ENCODE measurements around the gene GJB5. TPM values are rescaled to one million over a fixed set of nuclear protein-coding genes. Genes with fewer than 3 reads are reported as not detected.

GJB5 gene
- total RNA-seq, 1 donor from 2014 or later = not detected

DNA sequence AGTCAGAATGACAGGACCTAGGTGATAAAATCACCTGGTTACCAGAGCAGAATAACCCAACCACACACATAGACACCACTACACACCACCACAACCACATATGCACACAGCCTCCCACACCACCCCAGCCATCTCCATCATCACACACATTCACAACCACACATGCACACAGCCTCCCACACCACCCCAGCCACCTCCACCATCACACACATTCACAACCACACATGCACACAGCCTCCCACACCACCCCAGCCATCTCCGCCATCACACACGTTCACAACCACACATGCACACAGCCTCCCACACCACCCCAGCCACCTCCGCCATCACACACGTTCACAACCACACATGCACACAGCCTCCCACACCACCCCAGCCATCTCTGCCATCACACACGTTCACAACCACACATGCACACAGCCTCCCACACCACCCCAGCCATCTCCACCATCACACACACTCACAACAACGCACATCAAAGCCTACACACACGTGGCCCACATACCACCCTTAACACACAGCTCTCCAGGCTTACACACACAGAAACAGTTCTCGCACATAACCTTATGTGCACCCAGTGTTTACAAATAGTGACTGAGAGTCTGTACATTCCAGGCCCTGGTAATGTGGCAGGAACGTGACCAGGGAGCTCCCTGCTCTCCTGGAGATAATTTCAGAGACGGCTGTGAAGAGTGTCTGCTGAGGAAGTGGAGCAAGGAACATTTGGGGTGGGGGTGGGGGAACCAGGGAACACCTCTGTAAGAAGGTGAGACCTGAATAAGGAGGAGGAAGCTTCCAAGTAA lies 22.9 kb downstream of the GJB5 start:
- DNase-seq = no peak
- peaks cover 14% of the 10 kb centered on the region for H3K4me1 ChIP-seq
- TF ChIP-seq CTCF (IDR thresholded peaks at IDR 0.05; ENCODE audit: borderline replicate concordance) = no peak
- no peak overlapping the region for H3K4me3 ChIP-seq
- intact Hi-C loops (cut with micrococcal nuclease) = no loop called here
- no peak overlapping the region for H3K27ac ChIP-seq (replicated peaks)
- H3K36me3 ChIP-seq = no peaks in the 10 kb centered on the region
- H3K9me3 ChIP-seq (replicated peaks) = no peaks in the 10 kb centered on the region
- H3K27me3 ChIP-seq (ENCODE audit: low read depth) = peaks cover 95% of the 10 kb centered on the region

DNA sequence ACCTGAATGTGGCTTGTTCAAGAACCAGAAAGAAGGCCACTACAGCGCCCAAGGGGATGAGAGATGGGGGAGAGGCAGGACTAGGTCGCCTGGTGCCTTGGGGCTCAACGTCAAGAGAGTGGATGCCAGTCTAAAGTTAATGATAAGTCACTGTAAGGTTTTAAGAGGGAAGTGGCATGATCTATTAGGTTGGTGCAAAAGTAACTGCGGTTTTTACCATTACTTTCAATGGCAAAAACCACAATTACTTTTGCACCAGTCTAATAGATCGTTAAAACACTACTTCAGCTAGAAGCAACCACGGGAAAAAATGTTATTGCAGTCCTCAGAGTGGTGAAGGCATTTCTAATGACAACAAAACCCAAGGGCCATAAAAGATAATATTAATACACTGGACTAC lies 23.5 kb downstream of the GJB5 start:
- H3K9me3 ChIP-seq (replicated peaks) = no peaks in the 10 kb centered on the region
- H3K36me3 ChIP-seq = no peaks in the 10 kb centered on the region
- H3K27ac ChIP-seq (replicated peaks) = no peak overlapping the region
- peaks cover 95% of the 10 kb centered on the region for H3K27me3 ChIP-seq (ENCODE audit: low read depth)
- intact Hi-C loops (cut with micrococcal nuclease) = no loop called here
- TF ChIP-seq CTCF (IDR thresholded peaks at IDR 0.05; ENCODE audit: borderline replicate concordance) = no peak
- H3K4me1 ChIP-seq = peaks cover 14% of the 10 kb centered on the region
- H3K4me3 ChIP-seq = no peak overlapping the region
- no peak for DNase-seq

- DNase-seq = no peak
- Histone ChIP-seq H3K36me3 (no peaks in the 10 kb centered on the region), H3K27me3 (ENCODE audit: low read depth) (peaks cover 95% of the 10 kb centered on the region), H3K4me3 (no peak overlapping the region), H3K4me1 (peaks cover 14% of the 10 kb centered on the region), H3K9me3 (replicated peaks) (no peaks in the 10 kb centered on the region), H3K27ac (replicated peaks) (no peak overlapping the region)
- intact Hi-C loops (cut with micrococcal nuclease) = no loop called here
- TF ChIP-seq CTCF (IDR thresholded peaks at IDR 0.05; ENCODE audit: borderline replicate concordance) = no peak
Measured at GRCh38 chr1:34779005-34779404, 24.2 kb downstream of the GJB5 start.

GRCh38 chr1:34779526-34779925 lies 24.7 kb downstream of the GJB5 start:
- Histone ChIP-seq H3K4me3 (no peak overlapping the region), H3K27me3 (ENCODE audit: low read depth) (peaks cover 90% of the 10 kb centered on the region), H3K27ac (replicated peaks) (no peak overlapping the region), H3K36me3 (no peaks in the 10 kb centered on the region), H3K9me3 (replicated peaks) (no peaks in the 10 kb centered on the region), H3K4me1 (peaks cover 14% of the 10 kb centered on the region)
- DNase-seq = no peak
- no peak for TF ChIP-seq CTCF (IDR thresholded peaks at IDR 0.05; ENCODE audit: borderline replicate concordance)
- intact Hi-C loops (cut with micrococcal nuclease) = no loop called here

GRCh38 chr1:34779962-34780361 lies 25.1 kb downstream of the GJB5 start:
- H3K36me3 ChIP-seq = no peaks in the 10 kb centered on the region
- intact Hi-C loops (cut with micrococcal nuclease) = no loop called here
- no peak overlapping the region for H3K4me3 ChIP-seq
- TF ChIP-seq CTCF (IDR thresholded peaks at IDR 0.05; ENCODE audit: borderline replicate concordance) = no peak
- no peaks in the 10 kb centered on the region for H3K9me3 ChIP-seq (replicated peaks)
- no peak for DNase-seq
- H3K27ac ChIP-seq (replicated peaks) = no peak overlapping the region
- H3K4me1 ChIP-seq = peaks cover 14% of the 10 kb centered on the region
- peaks cover 86% of the 10 kb centered on the region for H3K27me3 ChIP-seq (ENCODE audit: low read depth)
